ENCODE data around the gene MVB12B.

Gene MVB12B

DNA sequence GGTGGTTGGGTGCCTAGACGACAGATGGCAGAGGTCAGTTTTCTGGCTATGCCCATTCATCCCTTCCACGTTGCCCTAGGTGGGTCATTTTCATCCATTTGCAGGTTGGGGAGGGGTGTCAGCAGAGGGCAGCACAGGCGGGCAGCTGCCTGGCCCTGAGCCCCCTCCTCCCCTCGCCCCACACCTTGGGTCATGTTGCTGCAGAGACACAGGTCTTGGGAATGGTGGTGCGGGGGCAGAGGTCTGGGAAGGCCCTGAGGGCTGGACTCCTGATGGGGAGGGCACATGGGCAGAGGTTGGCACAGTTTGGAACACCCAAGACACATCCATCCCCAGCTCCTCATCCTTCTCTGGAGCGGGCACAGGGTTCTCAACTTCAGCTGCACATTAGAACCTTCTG, 183.9 kb downstream of the MVB12B start:
- no peak for DNase-seq

DNA sequence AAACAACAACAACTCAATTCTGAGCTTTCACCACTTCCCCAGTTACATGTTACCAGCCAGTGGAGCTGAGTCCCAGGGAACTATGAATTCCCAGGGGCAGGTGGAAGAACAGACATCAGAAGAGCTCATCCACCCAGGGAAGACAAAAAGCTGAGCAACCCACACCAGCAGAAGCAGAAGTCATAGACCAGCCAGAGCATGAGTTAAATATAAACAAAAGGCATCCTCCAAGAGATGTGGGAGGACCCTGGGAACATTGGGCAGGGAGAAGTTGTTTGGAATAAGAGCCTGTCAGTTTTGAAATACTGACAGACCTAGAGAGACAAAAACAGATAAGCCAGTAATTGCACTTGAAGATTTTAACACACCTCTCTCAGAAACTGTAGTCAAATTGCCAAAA, 184.8 kb downstream of the MVB12B start:
- DNase-seq, result no peak

DNA sequence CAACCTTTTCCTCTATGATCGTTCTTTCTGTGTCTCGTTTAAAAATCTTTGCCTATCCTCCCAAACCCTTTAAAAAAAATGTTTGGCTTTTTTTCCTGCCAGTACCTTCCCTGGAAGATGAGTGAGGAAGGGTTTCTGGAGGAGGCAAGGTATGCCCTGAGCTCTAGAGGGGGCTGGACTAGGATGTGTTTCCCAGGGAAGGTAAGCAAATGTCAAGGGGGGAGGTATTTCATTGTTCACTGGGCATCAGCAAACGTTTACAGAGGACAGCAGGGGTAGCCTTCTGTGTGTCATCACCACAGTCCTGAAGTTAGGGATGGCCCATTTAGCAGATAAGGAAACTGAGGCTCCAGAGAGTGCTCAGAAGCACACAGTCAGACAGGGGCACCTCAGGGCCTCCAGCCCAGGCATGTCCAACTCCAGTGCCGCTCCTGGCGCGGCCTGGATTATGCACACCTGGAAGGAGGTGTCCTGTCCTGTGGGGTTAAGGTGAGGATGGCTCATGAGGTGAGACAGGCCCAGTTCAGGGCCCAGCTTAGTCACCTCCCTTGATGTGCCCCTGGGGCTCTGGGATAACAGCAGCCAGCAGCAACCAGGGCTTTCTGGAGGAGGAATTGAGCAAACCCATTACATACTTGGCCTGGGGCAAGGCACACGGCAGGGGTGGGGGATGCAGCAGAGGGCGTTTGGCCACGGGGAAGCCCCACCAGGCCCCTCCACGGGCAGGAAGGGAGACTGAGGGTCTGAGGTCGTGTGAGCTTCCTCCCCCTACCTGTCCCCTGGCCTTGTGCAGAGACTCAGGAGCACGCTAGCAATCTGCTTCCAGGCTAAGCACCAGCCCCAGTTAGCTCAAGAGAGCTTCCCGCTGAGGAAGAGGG, 186.8 kb downstream of the MVB12B start:
- no peak for DNase-seq

DNA sequence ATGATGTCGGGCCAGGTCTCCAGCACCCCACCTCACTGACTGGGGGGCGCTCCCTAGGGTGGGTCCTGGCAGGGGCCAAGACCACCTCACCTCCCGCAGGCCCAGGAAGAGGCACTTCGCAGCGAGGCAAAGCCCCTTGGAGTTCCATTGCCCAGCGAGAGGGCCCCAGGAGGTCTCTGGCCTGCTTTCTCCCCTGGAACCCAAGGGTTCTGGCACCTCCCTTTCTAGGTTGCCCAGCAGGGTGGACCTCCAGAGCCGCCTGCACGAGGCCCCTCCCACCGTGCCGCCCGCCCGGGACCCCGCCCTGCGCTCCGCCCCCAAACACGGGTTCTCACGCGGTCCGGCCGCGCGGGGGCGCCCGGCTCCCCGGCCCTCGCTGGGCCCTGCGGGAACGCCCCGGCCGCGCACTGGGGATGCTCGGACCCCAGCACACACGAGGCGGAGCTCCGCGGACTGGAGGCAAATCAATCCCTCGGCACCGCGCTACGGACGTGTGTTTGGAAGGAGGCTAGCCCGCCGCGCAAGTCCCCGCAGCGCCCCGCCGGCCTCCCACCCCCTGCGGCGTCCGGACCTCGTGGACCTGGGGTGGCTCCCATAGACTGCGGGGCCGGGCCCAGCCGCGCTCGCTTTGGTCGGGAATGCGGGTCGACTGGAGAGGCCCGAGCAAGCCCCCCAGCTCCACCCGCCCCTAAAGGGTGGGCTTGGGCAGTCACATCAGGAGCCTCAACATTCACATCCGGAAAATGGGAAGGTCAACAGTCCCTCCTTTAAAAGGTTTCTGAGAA, 187.6 kb downstream of the MVB12B start:
- no peak for DNase-seq

DNA sequence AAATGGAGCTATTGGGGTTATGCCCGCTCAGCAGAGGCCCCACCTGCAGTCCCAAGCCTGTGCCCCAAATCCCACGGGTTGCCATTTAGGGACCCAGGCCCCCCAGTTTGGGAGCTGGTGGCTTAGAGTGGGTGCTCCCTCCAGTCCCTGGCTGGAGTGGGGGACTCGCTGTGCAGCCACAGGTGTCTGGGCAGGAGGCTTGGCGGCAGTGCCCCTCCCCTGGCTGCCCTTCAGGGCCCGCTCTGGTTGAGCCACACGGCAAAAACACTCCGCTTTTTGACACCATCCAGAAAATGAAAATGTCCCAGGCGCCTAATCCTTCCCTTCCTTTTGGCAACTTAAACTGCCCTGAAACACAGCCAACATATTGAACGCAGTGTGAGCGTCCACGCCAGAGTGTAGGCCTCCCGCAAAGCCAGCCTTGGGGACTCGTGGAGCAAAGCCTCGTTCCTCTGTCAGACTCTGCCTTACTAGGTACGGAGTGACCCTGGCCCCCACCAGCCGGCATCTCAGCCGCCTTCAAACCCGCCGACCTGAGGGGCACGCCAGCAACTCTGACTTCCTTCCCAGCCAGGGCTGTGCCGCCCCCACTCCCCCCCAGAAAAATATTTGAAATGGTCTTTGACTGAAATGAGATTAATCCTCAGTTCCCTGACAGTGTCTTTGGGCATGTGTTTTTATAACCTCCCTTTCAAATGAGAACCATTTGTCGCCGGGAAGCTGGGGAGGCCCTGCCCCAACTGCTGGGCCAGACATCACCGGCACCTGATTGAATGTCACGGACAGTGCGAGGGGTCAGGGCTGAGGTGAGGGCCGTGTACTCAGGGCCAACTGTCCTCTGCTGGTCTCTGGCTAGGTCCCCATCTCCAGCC, 188.6 kb downstream of the MVB12B start:
- no peak for DNase-seq

DNA sequence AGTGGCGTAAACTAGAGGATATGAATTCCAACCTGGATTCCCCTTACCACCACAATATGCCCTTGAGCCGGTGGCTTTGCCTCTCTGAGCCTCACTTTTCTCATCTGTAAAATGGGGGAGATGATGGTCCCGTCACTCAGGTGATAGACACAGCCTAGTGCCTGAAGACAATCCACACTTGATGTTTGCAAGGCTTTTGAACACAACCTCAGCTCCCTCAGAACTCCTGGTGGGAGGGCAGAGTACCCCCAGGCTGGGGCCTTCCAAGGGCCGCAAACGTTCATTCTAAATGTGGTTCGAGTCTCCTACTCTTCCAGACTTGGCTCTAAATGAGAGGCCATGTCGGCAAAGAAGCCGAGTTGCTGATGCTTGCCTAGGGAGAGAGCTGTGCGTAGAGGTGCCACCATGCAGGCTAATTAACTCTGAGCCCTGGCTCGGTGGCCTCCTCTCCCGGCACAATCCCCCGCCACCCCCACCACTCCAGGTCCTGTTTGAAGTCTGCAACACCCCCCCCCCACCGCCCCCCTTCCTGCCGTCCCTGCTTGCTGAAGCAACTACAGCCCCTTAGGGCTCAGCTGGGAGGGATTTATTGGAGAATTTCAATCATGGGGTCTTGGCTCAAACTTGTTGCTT, 189.4 kb downstream of the MVB12B start:
- DNase-seq, result no peak

DNA sequence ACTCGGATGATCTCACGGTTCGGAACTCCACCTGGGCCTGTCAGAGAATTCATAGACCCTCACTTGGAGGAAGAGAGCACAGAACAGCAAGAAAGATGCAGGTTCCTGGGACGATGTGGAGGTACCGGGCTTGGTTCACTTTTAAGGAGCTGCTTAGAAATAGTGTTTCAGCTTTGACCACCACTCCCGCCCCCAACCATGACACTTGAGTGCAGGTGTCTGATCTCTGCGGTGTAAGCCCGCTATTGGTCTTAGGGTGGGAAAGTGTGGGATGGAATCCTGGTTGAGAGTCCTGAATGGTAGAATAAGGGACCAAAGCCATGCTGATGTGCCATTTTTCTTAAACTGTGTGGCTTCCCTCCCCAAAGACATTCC, 189.9 kb downstream of the MVB12B start:
- DNase-seq, result no peak

DNA sequence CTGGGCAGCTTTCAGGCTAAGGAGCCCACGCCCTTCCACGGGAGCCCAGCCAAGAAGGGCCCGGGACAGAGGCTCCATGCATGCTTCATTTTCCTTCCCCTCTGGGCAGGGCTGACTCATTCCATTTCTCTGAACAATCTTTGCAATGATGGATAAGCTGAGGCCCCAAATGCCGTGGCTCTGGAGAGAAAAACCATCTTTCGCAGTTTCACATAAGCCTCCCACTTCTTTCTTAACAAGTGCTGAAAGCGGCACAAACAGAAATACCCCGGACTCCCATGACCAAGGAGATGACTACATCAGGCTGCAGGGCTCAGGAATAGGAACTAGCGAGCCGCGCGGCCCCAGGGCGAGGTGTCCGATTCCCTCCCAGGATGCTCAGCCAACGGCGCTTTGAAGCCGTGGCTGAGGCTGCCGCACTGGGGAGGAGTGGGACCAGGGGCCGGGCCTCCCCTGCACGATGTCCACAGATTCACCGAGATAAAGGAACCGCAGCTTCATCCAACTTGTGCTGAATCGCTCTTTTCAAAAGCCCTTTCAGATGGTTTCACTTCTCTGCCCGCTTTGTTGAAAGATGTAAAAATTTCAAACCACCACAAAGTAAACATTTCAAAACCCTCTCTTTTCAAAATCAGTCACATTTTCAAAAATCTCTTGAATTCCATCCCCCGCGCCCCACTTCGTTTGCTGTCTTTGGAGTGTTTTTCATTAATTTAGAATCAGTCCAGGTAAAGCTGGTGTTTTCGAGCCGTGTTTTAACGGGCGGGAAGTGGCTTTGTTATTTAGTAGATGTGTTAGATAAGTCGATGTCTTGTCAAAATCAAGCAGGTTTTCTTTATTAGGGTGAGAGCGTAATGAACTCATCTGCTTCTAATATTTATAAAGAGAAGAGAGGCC, 190.6 kb downstream of the MVB12B start:
- no peak for DNase-seq

DNA sequence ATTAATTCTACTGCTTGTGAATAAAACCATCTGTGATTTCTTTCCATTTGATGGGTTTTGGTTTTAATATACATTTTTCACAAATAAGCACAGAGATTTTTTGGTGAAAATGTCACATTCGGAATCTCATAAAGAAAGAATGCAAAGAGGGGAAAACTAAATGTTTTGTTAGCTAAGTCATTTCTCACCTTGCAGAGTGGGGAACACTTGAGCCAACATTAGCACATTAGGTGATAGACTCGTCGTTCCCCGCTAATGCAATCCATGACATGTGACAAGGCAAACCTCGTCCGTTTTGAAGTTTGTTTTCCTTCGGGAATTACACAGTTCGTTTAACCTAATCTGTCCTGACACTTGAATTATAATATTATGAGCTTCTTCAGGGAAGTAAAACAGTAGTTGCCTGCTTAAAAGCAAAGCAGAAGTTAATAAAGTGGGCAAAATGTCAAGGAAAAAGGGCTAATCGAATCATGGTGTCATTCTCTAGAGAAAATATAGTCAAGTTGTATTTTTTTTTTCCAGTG, 191.3 kb downstream of the MVB12B start:
- DNase-seq, result no peak

DNA sequence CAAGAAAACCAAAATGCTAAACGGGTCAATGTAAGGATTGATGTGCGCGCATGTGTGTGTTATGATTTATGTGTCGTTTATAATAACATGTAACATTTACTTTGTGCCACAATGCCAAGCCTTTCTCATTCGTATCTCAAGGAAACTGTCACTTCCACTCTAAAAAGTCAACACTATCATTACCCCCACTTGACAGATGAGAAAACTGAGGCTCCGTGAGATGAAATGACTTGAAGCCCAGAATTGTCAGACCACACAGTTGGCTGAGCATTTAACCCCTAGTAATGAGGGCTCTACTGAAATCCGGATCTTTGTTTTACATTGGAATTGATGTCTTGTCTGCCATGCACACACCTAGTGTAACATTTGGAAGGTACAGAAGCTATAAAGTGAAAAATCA, 192.1 kb downstream of the MVB12B start:
- DNase-seq, result no peak

DNA sequence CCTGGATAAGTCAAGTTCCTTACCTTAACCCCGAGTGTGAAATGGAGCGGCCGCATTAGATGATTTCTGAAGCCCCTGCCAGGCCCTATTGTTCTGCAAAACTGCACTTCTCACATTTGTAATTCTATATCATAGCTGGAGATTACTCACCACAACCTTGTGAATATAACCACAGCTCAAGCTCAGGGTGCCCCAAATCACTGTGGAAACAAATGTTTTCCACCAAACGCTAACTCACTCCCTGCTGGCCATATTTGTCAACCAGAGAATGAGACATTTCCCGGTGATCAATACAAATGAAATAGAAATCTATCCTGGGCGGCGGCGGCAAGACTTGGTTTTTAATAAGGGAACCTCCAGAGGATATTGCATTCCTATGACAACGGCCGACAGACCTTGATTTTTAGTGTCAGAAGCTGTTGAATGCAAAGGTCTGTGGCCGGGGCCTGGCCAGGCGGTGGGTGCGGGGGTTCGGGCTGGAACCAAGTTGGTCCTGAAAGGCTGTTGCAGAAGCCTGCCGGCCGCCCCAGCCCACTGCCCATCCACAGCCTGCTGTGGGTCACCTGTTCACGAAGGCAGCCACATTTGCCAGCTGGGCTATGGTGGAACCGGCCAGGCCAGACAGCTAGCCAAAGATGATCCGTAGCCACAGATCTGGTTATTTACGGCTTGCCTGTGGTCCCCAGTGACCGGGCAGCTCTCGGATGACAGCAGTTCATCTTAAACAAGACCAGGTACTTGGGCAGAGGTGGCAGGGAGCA, 193.2 kb downstream of the MVB12B start:
- no peak for DNase-seq

DNA sequence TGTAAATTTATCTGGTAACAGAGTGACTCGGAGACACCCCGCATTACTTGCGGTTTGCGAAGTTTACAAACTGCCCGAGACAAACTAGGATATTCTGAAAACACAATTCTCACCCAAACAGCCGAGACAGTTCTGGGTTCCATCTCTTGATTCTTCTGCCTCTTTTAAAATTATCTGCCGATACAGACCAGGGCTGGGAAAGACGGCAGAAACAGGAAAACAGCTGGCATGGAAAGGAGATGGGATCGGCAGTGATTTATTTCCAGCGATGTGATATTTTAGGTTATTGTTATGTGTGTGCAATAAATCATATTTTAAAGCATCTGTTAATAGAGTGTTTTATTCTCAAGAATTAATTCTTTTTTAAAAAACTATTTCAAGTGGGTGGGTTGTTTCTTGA, 193.8 kb downstream of the MVB12B start:
- DNase-seq, result no peak

DNA sequence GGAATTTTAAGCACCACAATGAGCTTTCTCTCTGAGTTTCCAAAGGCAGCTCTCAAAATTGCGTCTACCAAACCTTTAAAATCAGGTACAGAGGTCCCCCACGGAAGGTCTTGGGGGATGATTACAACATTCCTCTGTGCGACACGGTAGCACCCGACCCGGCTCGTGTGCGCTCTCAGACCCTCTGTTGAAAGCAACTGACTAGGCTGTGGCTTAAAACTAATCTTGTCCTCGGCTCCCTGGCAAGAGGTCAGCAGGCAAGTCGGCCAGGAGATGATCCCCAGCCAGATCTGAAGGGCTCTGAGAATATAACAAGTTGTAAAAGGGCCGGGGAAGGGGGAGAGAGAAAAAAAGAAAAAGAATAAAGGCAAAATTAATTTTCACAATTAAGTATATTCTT, 194.5 kb downstream of the MVB12B start:
- DNase-seq, result no peak

DNA sequence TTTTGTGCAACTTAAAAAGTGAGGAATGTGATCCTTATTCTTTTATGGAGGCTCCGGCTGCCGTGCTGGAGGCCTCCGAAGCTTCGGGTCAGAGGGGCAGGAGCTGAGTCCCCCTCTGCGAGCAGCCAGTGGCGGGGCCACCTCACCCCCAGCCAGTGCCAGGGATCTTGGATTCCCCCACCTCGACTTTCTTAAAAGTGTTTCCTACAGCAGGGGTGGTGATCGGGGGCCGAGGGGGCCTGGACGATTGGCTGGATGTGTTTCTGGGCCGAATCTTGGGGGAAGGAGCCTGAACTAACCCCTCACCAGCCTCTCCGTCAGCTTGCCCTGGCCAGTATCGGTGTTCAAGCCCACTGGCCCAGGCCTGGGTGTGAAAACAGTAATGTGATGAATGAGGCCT, 194.9 kb downstream of the MVB12B start:
- DNase-seq, result no peak

DNA sequence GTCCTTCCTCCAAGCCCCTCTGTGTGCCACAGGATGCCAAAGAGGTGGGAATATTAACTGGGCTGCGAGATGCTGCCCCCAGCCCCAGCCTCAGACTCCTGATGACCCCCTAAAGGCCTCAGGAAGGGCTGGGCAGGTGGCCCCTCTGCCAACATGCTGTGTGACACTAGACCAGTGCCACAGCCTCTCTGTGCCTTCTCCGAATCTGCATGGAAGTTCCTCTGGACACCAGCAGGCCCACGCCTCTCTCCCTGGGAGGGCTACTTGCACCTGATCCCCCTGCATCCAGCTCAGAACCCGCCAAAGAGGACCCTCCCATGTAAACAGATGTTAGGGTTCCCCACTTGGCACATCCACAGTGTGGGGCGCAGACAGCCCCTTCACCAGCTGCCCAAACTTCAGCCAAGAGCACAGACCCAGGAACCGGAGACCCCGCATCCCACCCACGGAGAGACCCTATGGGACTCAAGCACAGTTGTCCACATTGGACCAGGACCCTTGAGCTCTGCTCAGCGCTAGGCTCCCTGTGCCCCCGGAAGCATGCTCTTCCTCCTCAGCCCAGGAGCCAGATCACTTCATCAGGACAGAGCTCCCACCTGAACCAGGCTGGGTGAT, 195.5 kb downstream of the MVB12B start:
- no peak for DNase-seq

DNA sequence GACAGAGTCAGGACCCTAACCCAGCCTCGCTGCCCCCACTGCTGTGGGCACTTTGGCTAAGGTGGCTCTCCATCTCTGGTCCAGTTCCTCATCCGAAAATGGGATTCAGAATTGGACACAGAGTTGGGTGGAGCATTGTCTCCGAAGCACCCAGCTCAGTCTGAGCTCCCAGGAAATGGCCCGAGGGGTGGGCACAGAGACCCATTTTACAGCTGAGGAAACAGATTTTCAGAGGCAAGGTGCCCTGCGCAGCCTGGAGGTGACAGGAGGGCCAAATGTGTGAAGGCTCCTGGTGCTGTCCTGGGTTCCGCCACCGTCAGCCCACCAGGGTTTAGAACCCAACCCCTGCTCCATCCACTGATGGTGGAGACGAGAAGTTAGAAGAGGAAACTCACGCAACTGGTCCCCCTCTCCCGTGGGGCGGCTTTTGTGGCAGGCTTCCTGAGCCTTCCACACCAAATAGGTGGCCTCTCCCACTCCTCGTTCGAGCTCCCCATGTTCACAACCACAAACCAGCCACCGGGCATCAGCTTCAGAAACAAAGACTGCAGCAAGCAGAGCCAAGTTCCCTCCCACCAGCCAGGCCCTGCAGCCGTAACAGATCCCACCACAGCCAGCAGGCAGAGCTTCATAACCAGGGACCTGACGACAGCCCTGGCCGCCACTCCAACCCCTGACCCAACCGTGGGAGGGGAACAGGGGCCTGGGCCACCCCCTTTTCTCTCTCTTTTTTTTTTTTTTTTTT, 196.2 kb downstream of the MVB12B start:
- no peak for DNase-seq

DNA sequence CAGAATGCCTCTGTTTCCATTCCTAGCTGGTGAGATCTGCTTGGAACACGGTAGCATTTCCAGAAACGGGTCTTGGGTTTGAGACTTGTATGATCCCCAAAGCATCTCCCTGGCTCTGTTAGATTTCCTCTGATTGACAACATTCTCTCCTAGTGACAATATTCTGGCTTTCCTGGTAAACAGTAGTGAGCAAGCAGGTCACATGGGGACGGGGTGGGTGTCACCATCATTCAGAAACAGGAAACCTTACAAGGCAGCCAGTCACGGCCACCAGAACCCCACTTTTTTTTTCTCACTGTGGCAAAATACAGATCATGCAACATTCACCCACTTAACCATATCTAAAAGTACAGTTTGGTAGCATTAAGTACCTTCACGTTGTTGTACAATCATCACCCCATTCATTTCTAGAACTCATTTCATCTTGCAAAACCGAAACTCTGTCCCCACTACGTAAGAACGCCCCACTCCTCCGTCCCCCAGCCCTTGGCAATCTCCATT, 197.0 kb downstream of the MVB12B start:
- no peak for DNase-seq

DNA sequence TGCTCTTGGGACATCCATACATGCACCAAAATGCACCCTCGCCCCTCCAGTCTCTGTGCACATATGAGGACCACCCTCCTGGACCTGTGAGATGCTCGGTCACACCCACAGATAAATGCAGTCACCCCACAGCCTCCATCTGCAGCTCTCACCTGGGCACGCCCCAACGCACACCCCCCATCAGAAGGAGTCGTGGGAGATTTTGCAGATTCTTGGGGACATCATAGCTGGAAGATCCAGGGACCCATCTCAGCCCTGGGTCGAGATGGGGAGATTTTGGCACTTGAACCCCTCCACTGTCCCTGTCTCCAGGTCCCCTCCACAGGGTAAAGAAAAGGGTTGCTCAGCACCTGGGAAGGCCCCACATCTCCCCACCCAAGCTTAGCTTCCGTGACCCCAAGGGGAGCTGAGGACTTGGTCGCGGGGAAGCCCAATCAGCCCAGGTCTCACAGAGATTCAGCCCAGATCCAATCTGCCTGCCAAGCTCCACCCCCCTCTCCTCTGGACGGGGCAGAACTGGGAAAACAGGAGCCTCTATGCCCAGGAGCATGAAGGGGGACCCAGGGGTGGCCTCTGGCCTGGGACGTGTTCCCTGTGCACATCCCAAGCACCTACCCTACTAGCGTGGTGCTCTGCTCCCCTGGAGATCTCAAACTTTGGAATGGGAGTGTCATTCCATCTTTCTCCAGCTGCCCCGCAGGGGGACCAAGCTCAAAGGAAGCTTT, 197.9 kb downstream of the MVB12B start:
- no peak for DNase-seq
